T follicular helper cell (primary cell): ENCODE data around the gene PLCH1.

ENCODE experiments used
- DNase-seq: peaks from one replicate; pipeline ENCODE4 v3.0.0-alpha.2; 2020; ENCODE audit warnings: low read depth

The PLCH1 gene

DNA sequence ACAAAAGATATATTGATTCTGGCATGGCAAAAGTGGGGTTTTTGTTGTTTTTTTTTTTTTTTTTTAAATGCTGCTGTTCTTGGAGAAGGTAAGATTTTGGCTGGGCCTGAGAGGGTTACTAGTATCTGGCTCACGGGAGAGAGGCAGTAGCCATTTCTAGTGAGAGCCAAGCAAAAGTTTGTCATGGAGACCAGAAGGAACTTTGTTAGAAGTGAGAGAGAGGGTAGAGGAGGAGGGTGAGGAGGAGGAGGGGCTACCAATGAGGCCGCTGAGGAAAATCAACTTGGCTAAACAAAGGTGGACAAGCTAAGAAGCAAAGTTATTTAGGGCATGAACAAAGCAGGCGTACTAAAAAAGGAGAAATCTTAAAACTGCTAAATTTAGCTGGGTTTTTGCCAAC is 402.5 kb downstream of the PLCH1 start:
- DNase-seq, result no peak

DNA sequence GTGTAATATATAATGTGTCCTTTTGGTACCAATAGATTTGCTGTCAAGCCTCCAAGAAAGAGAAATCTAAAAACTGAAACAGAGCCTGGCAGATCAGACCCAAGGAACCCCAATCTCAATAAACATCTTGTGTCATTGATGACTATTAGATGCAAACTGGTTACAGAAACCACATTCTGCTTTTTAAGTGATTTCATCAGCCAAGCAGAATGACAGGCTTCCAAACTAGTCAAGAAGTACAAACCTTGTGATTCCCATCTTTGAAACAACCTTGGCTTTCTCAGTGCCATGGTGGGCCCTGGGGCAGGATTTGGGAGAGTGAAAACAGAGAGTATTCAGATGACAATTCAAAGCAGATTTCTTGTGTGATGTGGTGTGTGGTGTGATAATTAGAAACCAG is 405.8 kb downstream of the PLCH1 start:
- DNase-seq, result no peak

DNA sequence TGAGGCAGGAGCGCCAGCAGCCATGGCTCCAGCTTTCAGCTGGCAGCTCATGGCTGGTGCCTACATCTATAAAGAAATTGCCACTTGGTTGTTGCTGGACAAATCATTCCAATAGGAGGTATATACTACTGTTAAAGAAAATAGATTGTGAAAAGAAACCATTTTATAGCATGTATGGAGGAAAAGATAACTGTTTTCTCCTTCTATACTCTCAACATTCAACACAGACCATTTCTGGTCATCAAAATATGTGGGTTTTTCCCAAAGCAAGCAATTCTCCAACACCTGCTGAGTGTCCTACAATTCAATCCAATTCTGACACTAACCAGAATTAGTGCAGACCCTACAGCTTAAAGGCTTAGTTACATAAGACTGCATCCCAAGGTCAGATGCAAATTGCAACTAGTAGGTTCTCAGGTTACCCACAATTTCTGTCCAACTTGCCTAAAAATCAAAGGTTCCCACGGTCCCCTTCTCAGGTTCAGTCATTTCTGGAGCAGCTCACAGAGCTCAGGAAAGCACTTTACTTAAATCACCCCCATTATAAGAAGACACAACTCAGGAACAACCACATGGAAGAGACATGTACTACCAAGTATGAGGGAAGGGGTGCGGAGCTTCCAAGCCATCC is 409.0 kb downstream of the PLCH1 start:
- no peak for DNase-seq

DNA sequence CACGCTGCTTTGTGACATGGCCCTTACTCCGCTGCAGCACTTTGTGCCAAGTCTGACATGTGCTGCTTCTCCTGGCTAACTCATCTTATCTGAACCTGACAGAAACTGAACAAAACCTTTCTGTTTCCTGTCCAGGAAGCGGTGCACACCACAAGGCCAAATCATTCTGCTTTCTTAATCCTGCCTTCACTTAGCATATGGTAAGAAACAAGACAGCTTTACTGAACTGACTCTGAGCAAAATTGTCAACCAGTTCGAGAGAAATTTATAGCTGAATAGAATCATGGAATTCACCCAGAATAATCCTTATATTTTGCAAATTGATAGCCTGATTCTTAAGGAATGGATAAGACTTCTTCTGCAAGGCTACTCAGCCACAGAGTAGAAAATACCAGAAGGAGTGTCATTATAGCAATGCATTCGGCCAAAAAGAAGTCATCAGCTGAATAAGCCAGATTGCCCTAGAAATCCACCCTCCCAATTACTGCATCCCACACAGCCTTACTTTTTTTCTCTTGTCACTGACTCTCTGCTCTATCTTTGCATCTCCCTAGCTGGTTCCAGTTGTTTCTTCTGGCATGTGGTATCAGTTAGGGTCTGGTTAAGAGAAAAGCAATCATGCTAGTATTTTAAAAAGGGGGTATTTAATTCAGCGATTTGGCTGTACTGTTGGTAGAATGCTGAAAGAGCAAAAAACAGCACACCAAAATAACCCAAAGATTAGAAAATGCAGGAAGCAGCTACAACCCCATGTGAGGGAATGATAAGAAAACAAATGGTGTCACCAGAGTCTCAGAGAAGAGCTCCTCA is 409.8 kb downstream of the PLCH1 start:
- DNase-seq, result no peak

DNA sequence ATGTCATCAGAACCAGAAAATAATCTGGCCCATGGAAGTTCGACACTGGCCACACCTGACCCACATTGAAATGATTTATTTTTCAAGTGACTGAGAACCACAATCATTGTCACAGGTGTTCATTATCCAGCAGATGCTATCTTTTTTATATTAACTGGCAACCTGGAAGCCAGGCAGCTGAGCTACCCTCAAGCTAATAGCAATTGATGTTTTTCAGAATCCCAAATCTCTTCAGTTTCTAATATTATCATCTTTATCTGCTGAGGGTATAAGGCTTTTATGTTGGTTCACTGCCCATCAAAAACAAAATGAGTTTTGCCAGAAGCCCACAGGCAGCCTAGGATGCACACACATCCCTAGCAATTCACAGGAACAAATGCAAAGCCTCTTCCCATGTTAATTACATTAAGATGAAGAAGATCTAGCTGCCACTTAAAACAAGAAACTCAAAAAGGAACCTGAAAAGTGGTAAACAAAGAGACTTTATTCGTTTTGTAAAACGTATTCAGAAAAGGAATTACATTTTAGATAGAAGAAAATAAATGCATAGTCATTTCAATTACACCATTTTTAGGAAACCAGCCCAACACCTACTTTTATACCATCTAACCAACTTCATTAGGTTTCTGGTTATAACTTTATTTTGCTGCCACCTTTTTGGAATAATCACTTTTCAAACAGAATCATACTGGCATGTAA is 410.5 kb downstream of the PLCH1 start:
- DNase-seq, result no peak

DNA sequence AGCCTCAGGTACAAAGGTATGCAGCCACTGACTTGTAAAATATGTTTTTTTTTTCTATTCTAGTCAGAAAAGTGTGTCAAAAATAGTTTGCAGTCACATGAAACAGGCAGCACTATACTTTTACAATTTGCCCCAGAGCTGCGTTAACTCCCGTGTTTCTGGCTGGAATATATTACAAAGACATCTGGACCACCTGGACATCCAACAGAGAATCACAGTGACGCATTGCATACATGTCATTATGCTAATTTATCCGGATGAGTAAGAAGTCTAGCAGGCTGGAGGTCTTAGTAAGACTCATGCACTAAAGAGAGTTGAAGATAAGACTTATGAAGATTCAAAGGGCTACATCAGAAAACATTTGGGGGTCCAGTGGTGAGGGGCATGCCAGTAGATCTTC is 412.2 kb downstream of the PLCH1 start:
- DNase-seq, result no peak

DNA sequence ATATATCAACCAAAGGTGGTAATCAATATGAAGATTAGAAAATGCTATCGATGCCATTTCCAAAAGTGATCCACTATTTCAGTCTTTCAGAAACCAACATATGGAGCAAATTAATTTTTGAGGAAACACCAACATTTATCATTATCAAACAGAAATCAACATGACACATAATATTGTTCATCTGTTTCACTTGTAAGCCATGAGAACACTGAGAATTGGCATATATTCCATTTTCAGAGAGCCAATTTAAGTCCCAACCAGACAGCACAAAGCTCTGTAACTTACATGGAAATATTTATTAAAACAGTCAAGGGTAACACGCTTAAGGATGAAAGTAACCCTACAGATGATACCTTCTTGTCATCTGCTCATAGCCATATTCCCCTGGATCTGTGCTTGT is 413.8 kb downstream of the PLCH1 start:
- no peak for DNase-seq

DNA sequence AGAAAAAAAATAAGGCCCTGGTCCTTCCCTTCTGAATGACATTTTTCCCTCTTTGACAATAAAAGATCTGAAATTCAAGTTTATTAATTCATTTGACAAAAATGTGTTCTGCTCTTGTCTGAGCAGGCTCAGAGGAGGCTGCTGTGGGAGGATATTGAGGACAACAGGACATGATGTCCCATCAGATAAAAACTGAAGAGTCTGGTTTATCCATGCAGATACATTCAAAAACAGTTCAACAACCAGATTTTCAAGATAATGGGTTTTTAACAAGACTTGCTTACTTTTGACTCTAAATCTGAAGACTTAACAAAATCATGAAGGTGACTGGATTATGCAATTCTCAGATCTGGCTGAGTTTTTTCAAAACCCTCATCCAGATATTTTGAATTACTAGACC is 414.5 kb downstream of the PLCH1 start:
- no peak for DNase-seq

DNA sequence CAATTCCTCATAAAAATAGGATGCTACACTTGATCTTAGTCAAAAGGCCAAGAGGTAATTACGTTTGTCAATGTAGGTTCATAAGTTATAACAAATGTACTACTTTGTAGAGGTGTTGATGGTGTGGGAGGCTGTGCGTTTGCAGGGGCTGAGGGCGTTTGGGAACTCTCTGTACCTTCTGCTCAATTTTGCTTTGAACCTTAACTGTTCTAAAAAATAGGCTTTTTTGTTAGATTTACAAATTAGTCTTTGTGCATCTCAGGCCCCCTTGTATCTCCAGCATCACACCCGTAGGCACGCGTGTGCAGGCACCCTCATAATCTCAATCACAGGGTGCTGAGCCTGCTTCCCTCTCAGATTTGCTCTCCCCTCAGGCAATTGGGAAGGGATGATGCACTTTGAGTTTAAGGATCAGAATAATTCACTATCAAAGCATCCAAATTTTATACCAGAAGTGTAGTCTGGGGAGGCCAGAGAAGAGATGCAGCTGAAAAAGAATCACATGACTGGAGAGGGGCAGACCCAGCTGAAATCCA is 415.3 kb downstream of the PLCH1 start:
- DNase-seq, result no peak

DNA sequence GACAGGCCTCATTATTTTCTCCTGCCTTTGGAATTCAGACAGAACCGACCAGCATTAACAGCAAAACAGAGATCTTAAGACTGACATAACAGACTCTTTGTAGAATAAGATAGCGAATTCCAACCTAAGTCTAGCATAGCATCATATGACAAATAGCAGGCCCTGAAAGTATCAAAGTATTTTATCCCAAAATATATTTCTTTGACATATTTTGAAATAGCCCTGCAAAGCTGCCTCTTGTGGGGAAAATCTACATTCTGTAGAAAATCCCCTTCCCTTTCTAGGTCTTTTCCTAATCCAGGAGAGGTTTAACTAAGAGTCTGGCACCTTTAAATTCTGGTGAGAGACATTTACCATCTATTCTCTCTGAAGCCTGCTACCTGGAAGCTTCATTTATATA is 417.0 kb downstream of the PLCH1 start:
- DNase-seq, result no peak

DNA sequence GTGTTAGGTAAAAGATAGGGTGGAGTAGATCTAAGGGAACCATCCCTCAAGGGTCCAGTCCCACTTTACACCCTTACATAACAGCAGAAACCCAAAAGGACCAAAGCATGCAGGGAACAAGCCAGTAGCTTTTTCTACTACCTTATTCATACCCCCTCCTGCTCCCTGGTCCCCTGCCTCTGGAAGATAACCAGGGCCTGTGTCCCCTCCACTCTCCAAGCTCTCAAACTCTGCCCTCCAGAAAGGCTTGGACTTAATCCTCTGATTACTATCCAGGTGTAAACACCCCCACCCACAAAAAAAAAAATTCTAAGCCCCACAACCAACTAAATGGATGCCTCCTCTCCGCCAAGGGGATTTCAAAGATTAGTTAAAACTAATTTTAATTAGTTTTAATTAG is 417.4 kb downstream of the PLCH1 start:
- DNase-seq, result no peak

DNA sequence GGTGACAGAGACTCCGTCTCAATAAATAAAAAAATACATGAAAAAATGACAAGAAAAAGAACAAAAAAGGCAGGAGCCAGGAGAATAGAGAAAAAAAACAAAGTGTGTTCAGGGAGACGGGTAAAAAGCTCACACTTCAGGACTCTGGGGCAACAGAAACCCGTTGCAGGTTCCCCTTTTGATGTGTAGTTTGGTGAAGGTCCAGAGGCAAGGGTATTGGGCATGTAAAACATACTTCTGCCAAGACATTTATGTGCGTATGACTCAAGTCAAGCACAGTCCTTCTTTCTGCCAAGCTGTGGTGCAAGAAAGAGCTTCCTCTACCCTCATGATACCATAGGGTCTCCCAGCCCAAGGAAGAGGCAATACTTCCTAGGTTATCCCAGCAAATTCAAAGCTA is 418.0 kb downstream of the PLCH1 start:
- no peak for DNase-seq

DNA sequence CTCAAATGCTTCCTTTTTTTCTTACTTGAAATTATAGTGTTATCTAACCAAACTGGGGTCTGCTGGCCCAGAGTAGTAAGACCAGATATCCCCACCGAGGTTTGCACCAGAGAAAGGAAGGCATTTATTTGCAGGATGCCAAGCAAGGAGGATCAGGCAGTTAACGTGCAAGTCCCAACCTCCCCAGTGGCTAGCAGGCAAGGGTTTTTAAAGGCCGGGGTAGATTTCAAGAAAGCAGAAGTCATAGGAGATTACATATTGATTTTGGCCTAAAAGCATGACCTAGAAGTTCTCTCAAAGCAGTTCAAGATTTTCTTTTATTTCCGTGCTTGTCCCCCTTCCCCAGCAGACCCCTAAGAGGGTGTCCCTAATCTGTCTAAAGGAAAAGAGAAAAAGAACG is 418.6 kb downstream of the PLCH1 start:
- no peak for DNase-seq
